Inferior parietal cortex (tissue), 1 donor: Measurements from ENCODE around the gene ZNF134.

Experiments
- DNase-seq: peaks from one replicate; pipeline ENCODE4 v3.0.0-alpha.2; 2016; ENCODE audit errors: extremely low spot score

ZNF134 gene

DNA sequence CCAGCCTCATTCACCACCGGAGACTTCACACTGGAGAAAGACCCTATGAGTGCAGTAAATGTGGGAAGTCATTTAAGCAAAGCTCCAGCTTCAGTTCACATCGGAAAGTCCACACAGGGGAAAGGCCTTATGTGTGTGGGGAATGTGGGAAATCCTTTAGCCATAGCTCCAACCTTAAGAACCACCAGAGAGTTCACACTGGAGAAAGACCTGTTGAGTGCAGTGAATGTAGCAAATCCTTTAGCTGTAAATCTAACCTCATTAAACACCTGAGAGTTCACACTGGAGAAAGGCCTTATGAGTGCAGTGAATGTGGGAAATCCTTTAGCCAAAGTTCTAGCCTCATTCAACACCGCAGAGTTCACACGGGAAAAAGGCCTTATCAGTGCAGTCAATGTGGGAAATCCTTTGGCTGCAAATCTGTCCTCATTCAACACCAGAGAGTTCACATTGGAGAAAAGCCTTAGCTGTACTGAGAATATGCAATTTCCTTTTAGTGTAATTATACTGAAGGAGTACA is 27.7 kb downstream of the ZNF134 start:
- no peak for DNase-seq

- no peak for DNase-seq
These were observed 28.5 kb downstream of the ZNF134 start for GRCh38 chr19:57642396-57643046.

DNA sequence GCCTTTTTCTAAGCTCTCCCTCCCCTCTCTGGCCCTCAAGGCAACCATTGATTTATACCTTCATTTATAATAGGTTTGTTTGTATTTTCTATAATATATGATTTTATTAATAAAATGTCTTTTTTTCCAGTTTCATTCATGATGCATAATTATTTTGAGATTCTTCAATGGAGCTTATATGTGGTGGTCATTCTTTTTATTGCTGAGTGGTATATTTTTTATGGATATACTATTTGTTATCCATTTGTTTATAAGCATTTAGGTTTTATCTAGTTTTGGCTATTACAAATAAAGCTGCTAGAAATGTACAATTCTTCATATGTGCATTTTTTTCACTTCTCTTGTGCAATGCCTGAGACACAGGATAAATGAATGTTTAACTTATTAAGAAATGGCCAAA is 29.7 kb downstream of the ZNF134 start:
- no peak for DNase-seq

DNA sequence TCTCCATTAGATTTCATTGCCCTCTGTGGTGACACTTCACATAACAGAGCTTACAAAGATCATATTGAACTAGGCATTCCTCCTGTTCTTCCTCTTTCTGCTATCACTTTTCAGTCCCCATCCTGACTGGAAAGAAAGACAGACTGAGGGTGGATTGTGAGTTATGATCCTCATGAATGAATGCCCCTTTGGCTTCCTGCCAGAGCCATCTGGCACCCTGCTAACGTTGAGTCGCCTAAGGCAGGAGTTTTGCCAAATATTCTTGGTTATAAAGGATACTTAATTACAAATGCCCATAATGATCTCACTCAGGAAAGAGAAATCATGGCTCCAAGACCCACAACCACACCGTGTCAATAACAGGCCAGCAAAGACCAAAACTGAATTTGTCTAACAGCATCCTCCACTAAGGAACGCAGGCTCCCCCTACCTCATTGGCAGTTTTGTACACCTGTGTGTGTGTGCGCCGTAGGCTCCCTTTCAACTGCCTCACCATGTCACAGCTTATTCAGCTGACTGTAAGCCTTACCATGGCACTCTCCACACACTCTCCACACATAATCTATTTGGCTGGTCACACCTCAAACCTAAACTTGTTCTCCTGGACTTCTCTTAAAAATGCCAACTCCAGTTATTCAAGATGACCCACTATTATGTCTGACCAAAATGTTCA is 34.4 kb downstream of the ZNF134 start:
- no peak for DNase-seq

DNA sequence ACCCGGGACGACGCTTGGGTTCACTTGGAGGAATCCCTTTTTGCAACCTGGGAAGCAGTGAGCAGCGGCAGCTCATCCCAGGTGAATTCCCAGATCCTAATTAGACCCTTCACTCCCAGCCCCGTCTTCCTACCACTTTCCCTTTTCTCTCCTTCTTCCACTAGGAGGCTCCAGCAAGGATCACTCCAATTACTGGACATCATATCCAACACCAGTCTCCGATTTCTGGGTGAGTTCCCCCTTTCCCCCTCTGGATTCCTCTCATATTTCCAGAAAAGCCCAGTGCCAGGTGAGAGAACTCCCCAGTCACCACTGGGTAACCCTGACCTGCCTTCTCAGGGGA is 37.6 kb downstream of the ZNF134 start:
- no peak for DNase-seq

GRCh38 chr19:57653689-57654088 is 39.6 kb downstream of the ZNF134 start:
- DNase-seq = no peak

GRCh38 chr19:57655443-57655842 is 41.4 kb downstream of the ZNF134 start:
- DNase-seq = no peak

GRCh38 chr19:57656346-57656745 is 42.3 kb downstream of the ZNF134 start:
- no peak for DNase-seq

DNA sequence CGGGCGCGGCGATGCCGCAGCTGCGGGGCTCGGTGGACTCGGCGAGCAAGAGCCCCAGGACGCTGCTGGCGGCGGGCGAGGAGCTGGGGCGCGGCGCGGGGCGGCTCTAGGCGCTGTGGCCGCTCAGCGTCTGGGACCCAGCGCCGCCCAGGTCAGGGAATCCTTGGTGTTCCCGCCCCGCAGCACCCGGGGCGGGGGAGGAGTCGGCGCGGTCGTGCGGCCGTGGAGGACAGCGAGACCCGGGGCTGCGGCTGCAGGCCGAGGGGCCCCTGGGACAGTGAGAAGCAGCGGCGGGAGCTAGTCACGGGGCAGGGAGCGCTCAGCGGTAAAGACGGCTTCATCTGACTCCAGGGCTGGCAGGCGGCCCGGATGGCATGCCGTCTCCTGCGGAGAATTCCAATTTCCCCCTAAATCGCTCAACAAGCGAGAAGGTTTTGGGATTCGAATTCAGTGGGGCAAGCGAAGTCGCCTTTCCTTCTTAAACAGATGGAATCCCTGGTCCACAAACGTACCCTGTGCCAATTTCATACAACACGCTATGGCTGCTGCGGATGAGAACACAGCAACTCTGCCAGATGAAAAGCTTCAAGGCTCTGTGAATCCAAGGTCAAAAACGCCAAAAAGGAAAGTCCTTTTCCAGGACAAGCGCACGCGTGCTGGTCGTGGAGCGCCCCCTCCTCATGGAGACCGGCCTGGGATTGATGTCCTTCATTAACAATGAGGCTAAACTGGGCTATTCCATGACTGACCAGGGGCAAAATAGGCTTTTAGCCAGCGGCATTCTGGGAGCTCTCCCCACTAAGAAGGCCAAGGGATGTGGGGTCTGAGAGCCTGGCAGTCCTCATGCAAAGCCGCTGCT is 50.5 kb downstream of the ZNF134 start:
- DNase-seq = peak; percentile 43

- no peak for DNase-seq
These were observed 51.3 kb downstream of the ZNF134 start for GRCh38 chr19:57665261-57665806.

GRCh38 chr19:57667228-57667627 is 53.2 kb downstream of the ZNF134 start:
- DNase-seq = no peak

- no peak for DNase-seq
These were observed 54.6 kb downstream of the ZNF134 start, which contains the start of gene ZSCAN4 for GRCh38 chr19:57668635-57669034. Gene ZSCAN4 (plus strand): TSS chr19:57668935. CDS start chr19:57676146, 7,211 bp downstream.

DNA sequence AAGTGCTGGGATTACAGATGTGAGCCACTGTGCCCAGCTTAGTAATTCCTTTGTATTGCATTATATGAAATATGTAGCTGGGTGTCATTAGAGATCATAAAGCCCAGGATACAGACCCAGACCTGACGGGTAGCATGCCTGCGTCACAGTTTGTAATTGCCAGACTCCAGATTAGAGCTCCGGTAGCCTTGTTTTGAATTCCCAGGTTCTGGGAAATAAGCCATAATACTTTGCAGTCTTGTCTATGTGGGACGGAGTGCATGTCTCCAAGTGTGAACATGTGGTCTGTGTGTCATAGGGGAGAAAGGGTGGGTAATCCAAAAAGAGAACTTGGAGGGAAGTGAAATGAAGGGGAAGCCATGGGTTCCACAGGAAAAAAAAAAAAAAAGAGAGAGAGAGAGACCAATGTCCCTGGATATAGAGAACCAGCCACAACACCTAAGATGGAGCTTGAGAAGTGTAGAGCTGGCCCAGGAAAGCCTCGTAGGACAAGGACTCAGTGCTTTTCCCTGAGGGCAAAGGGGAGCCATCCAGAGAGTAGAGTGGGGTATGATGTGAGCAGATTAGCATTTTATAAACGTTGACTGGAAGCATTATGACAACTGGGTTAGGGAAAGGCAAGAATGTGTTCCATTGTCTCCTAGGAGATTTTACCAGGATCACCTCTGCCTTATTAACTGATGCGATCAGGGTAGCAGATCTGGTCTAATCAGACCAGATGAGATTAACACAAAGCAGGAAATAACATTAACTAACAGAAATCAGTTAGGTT is 57.3 kb downstream of the ZNF134 start:
- no peak for DNase-seq

- no peak for DNase-seq
These were observed 58.4 kb downstream of the ZNF134 start for GRCh38 chr19:57672466-57672865.
